ENCODE data around the gene BIRC7. TPM values are rescaled to one million over a fixed set of nuclear protein-coding genes. Genes with fewer than 3 reads are reported as not detected.

BIRC7 gene
- polyA plus RNA-seq, 3 donors = 0.21 TPM; not detected in 2

- no peak for TF ChIP-seq CTCF (IDR thresholded peaks at IDR 0.05)
- intact Hi-C loops (cut with micrococcal nuclease) = no loop called here
Observed at GRCh38 chr20:63190828-63191227, 44.9 kb upstream of the BIRC7 start.

GRCh38 chr20:63191400-63191799 lies 44.3 kb upstream of the BIRC7 start:
- no peak overlapping the region for H3K27ac ChIP-seq (ENCODE audit: low read depth in 1 of 2, low read length in 2 of 2)
- H3K36me3 ChIP-seq (replicated peaks in 1 of 2; ENCODE audit: control insufficient read depth in 1 of 2, insufficient read depth in 2 of 2, low read length in 2 of 2) = peaks cover 18 to 24% of the 10 kb centered on the region in 2 donors
- H3K9ac ChIP-seq (ENCODE audit: insufficient read depth, low read length, poor library complexity, severe bottlenecking) = no peak overlapping the region
- no peak for TF ChIP-seq CTCF (IDR thresholded peaks at IDR 0.05)
- no peak for DNase-seq
- no peaks in the 10 kb centered on the region for H3K4me1 ChIP-seq (ENCODE audit: control insufficient read depth in 1 of 2, insufficient read depth in 2 of 2, low read length in 2 of 2)
- H3K27me3 Mint-ChIP-seq (ENCODE audit: low read depth in 3 of 3) = peaks cover 0 to 2% (median 0%) of the 10 kb centered on the region in 3 donors
- H2AFZ ChIP-seq (ENCODE audit: insufficient read depth, low read depth, low read length, poor library complexity, severe bottlenecking) = no peak overlapping the region
- H3K4me2 ChIP-seq (replicated peaks; ENCODE audit: extremely low read depth, low read length, poor library complexity, severe bottlenecking) = no peak overlapping the region
- H3K27ac Mint-ChIP-seq = peak overlapping the region in 1 of 7 donors; percentile 19
- WGBS (ENCODE audit: insufficient coverage) = 90% methylated on average over 13 of the region's 14 CpGs
- H3K79me2 ChIP-seq (ENCODE audit: insufficient read depth, low read length) = no peaks in the 10 kb centered on the region
- no peak overlapping the region for H3K4me3 Mint-ChIP-seq
- peaks cover 19 to 21% of the 10 kb centered on the region in 2 donors for H3K36me3 Mint-ChIP-seq
- peaks cover 25% of the 10 kb centered on the region for H4K20me1 ChIP-seq (ENCODE audit: insufficient read depth, low read length)
- peaks cover 0 to under 1% of the 10 kb centered on the region in 2 donors for H3K9me3 ChIP-seq (replicated peaks in 1 of 2; ENCODE audit: control insufficient read depth in 1 of 2, insufficient read depth in 1 of 2, low read length in 2 of 2)
- H3K4me1 Mint-ChIP-seq = no peaks in the 10 kb centered on the region
- no peak overlapping the region for H3K4me3 ChIP-seq (replicated peaks in 1 of 3; ENCODE audit: low read depth in 2 of 3, low read length in 3 of 3)
- H3K9me3 Mint-ChIP-seq = peaks cover 0 to 3% (median under 1%) of the 10 kb centered on the region in 7 donors
- H3K27me3 ChIP-seq (ENCODE audit: control insufficient read depth in 2 of 2, insufficient read depth in 2 of 2, low read length in 2 of 2) = no peaks in the 10 kb centered on the region
- intact Hi-C loops (cut with micrococcal nuclease) = no loop called here

More at GRCh38 chr20:63190828-63191227, 44.9 kb upstream of the BIRC7 start:
- no peak overlapping the region for H2AFZ ChIP-seq (ENCODE audit: insufficient read depth, low read depth, low read length, poor library complexity, severe bottlenecking)
- H3K79me2 ChIP-seq (ENCODE audit: insufficient read depth, low read length) = no peaks in the 10 kb centered on the region
- H3K9ac ChIP-seq (ENCODE audit: insufficient read depth, low read length, poor library complexity, severe bottlenecking) = no peak overlapping the region
- H4K20me1 ChIP-seq (ENCODE audit: insufficient read depth, low read length) = peaks cover 19% of the 10 kb centered on the region
- H3K36me3 ChIP-seq (replicated peaks in 1 of 2; ENCODE audit: control insufficient read depth in 1 of 2, insufficient read depth in 2 of 2, low read length in 2 of 2) = peaks cover 12 to 18% of the 10 kb centered on the region in 2 donors
- no peak overlapping the region for H3K4me3 Mint-ChIP-seq
- peaks cover 5 to 6% of the 10 kb centered on the region in 2 donors for H3K9me3 ChIP-seq (replicated peaks in 1 of 2; ENCODE audit: control insufficient read depth in 1 of 2, insufficient read depth in 1 of 2, low read length in 2 of 2)
- H3K4me3 ChIP-seq (replicated peaks in 1 of 3; ENCODE audit: low read depth in 2 of 3, low read length in 3 of 3) = no peak overlapping the region
- peaks cover 15 to 16% of the 10 kb centered on the region in 2 donors for H3K36me3 Mint-ChIP-seq
- H3K27me3 Mint-ChIP-seq (ENCODE audit: low read depth in 3 of 3) = peaks cover 0 to 2% (median 0%) of the 10 kb centered on the region in 3 donors
- no peak overlapping the region for H3K27ac ChIP-seq (ENCODE audit: low read depth in 1 of 2, low read length in 2 of 2)
- no peaks in the 10 kb centered on the region for H3K27me3 ChIP-seq (ENCODE audit: control insufficient read depth in 2 of 2, insufficient read depth in 2 of 2, low read length in 2 of 2)
- H3K27ac Mint-ChIP-seq = no peak overlapping the region
- DNase-seq = no peak
- no peak overlapping the region for H3K4me2 ChIP-seq (replicated peaks; ENCODE audit: extremely low read depth, low read length, poor library complexity, severe bottlenecking)
- no peaks in the 10 kb centered on the region for H3K4me1 ChIP-seq (ENCODE audit: control insufficient read depth in 1 of 2, insufficient read depth in 2 of 2, low read length in 2 of 2)
- 98% methylated on average over 20 of the region's 20 CpGs for WGBS (ENCODE audit: insufficient coverage)
- H3K9me3 Mint-ChIP-seq = peaks cover 0 to 6% (median 2%) of the 10 kb centered on the region in 7 donors
- no peaks in the 10 kb centered on the region for H3K4me1 Mint-ChIP-seq

All from CD14-positive monocyte (primary cell).